Renal cortical epithelial cell (primary cell): ENCODE data around the gene MIA. TPM values are rescaled to one million over a fixed set of nuclear protein-coding genes. Genes with fewer than 3 reads are reported as not detected.
"Not testable (repeated sequence)": the region's sequence is repeated elsewhere in the genome, so short reads cannot be mapped to it uniquely, and the experiment has no call there.

Experiments used
- DNase-seq: peaks from one replicate; pipeline ENCODE4 v3.0.0-alpha.2; 2011; ENCODE audit warnings: low read depth
- total RNA-seq: library from RNA; depleted of rRNA; stranded (reverse); fragments of >200 nt; gene quantifications from 2 replicates; pipeline ENCODE4 v1.2.3, GENCODE V29; 2014

MIA gene
- total RNA-seq, 1 donor from 2014 or later = not detected

DNA sequence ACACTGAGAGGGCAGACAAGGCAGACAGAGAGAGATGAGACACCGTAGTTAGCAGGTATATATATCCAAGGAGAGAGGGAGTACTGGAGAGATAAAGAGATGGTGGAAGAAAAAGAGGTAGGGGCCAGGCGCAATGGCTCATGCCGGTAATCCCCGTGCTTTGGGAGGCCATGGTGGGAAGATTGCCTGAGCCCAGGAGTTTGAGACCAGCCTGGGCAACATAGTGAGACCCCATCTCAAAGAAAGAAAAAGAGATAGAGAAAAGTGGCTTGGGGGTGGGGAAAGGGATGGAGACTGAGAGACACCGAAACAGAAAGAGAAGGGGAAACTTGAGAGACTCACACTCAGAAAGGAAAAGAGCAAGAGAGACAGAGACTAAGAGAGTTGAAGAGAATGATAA is 5.3 kb downstream of the MIA start:
- no peak for DNase-seq

DNA sequence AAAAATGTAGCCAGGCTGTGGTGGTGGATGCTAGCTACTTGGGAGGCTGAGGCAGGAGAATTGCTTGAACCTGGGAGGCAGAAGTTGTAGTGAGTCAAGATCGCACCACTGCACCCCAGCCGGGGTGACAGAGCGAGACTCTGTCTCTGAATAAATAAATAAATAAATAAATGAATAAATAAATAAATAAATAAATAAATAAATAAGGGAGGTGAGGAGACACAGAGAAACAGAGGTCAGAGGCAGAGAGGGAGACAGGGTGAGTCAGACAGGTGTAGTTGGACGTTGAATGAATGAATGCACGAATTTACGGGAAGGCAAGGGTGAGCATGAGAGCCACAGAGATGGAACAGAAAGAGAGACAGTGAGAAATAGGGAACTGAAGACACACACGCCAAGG is 5.8 kb downstream of the MIA start:
- DNase-seq = no peak

DNA sequence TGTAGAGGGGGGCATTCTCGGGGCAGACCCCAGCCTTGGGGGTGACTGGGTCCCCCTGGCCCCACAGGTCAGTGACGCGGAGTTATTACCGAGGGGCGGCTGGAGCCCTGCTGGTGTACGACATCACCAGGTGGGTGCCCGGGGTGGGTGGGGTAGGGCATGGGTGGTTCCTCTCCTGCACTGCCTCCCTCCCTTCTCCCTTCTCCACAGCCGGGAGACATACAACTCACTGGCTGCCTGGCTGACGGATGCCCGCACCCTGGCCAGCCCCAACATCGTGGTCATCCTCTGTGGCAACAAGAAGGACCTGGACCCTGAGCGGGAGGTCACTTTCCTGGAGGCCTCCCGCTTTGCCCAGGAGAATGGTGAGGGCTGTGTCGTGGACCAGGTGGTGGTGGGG is 8.4 kb downstream of the MIA start:
- no peak for DNase-seq

DNA sequence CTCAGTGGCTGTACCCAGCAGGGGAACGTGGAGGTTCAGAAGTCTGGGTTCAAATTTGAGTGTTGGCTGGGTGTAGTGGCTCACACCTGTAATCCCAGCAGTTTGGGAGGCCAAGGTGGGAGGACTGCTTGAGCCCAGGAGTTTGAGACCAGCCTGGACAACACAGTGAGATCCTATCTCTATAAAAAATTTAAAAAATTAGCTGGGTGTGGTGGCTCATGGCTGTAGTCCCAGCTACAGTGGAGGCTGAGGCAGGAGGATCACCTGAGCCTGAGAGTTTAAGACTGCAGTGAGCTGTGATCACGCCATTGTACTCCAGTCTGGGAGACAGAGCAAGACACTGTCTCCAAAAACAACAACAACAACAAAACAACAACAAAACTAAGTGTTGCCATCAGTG is 8.8 kb downstream of the MIA start:
- DNase-seq = not testable (repeated sequence)

DNA sequence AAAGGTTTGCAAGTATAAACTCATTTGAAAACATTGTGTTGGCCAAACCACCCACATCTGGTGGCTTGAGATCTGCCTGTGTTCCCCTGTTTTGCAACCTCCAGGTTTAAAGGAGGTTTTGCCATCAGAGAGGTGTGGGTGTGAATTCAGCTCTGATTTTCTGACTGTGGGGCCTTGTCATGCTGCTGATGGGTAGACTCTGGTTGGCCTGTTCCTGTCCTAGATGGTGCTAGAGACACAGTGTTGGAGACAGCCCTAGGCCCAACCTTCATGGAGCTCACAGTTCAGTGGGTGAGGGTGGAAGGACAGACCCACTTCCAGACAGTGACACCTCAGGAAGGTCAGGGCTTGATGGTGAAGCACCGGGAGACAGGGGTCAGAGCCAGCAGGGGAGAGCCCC is 10.2 kb downstream of the MIA start:
- no peak for DNase-seq

DNA sequence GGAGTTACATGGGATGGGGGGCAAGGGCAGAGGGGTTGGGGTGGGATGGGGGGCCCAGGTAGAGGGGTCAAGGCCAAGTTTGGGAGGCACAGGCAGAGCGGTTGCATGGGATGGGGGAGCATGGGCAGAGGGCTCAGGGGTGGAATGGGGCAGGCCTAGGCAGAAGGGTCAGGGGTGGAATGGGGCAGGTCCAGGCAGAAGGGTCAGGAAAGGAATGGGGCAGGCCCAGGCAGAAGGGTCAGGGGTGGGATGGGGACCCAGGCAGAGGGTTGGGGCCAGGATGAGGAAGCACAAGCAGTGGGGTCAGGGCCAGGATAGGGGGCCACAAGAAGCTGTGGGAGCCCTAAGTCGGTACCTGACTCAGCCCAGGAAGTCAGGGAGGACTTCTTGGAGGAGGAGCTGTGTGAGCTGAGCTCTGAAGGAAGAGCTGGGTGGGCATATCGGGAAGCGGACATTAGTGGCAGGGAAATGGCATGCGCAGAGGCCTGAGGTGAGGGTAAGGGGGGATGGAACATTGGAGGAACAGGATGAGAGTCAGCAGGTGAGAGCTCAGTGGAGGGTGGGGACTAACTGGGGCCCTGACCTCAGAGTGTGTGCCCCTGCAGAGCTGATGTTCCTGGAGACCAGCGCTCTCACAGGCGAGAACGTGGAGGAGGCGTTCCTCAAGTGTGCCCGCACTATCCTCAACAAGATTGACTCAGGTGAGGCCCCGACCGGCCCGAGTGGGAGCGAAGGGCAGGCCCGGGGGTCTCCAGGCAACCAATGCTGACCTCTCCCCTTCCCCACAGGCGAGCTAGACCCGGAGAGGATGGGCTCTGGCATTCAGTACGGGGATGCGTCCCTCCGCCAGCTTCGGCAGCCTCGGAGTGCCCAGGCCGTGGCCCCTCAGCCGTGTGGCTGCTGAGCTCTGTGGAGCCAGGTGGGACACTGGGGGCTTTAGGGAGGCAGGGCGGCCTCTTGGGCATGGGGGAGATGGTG is 11.0 kb downstream of the MIA start:
- DNase-seq = no peak

DNA sequence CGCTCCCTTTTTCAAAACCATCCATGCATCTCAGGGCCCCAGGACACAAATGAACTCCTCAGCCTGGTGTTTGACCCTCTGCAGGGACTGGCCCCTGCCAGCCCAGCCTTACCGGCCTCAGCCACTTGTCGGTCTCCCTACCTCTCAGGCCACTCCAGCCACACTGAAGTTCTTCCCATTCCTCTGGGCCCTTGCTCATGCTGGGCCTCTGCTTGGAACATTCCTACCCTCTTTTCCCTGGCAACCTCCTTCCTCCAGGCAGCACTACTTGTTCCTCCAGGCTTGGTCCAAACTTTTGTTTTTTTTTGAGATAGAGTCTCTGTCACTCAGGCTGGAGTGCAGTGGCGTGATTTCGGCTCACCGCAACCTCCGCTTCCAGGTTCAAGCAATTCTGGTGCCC is 16.0 kb downstream of the MIA start:
- no peak for DNase-seq

DNA sequence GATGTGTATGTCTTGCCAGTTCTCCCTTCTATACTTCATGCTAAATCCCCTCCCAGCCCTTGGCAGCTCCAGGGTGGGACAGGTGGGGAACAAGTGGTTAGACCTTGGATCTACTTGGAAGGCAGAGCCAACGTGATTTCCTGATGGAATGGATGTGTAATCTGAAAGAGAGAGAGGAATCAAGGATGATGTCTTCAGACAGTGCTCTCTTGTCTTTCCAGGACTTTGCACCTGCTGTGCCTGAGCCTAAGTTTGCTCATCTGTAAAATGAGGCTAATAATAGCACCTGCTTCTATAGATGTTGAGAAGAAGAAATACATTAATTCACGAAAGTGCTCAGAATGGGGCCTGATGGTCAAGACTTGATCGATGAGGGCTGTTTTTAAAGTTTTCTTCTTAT is 16.7 kb downstream of the MIA start:
- DNase-seq = no peak

DNA sequence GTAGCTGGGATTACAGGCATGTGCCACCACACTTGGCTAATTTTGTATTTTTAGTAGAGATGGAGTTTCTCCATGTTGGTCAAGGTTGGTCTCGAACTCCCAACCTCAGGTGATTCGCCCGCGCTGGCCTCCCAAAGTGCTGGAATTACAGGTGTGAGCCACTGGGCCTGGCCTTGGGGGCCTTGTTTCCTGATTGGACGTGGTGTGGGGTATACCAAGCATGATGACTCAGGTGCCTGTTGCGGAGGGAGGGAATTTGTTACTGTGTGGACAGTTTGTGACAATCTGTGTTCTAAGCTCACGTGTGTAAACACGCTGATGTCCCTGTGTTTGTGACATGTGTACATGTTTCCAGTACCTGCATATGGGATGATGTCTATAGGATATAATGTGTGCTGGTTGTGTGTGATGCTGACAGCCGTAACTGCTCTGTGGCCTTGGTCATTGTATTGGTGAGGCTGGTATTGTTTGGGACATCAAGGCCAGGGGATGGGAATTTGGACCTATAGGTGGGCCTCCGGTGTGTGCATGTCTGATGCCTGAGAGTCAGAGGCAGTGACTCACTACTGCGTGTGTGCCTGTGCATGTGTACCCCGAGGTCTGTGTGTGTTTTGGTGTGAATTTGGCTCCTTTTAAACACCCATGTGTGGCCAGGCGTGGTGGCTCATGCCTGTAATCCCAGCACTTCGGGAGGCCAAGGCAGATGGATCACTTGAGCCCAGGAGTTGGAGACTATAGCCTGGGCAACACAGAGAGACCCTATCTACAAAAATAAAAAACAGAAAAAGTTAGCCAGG is 22.0 kb downstream of the MIA start:
- no peak for DNase-seq

DNA sequence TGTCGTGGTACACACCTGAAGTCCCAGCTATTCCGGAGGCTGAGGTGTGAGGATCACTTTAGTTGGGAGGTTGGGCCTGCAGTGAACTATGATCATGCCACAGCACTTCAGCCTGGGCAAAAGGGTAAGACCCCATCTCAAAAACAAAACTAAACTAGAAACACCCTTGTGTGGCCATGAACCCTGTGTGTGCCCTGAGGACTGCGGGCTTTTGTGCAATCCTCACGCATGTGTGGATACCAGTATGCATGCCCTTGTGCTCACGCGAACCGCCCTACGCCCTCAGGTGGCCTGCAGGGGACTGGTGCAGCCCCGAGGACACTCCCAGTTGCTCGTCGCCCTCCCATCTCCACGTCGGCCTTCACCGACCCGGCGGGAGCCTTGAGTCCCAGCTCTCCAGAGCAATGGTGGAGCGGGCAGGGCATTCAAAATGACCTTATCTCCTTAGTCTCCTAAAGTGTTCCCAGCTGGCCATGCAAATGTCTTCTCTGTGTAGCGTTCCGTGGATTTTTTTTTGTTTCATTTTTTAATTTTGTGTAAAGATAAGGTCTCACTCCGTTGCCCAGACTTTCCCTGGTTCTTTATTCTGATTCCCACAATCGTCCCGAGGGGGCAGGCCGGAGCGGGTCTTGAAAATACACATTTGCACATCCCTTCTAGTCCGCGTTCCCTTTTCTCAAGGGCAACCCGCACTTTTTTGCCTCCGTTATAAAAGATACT is 22.8 kb downstream of the MIA start:
- peak; percentile 53 for DNase-seq

DNA sequence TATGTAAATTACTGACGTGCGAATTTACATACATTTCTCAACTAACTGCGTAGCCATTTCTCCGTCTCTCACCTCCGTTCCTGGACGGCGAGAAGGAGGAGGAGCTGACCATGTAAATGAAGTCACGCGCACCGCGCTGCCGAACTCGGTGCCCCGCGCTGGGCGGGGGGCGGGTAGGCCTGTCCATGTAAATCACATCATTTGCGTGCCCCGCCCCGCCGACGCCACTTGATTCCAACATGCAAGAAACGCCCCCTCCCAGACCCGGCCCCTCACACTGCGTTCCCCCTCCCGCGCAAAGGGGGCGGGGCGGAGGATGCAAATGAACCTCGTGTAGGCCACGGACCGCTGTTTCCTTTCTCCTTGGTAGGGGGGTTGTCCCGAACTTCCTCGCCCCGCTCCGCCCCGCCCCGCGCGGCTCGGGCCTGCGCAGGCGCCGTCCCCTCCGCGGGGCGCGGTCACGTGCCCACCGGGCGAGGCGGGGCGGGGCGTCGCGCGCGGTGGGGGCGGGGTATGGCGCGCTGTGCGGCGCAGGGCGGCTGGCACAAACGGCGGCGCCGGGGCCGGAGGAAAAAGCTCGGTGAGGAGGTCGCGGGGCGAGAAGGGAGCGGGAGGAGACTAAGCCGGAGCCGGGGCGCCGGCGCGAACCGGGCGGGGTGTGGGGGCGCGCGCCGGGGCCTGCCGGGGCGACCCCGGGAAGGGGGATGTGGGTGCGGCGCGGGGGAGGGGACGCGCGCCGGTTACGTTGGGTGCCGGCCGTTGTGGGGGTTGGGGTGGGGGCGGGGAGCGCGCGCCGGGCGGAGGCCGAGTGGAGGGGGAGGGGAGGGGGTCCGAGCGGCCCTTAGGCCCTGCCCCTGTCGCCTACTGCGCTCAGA is 23.6 kb downstream of the MIA start, which contains the start of gene EGLN2:
EGLN2 (plus strand) TSS at position 509 of the 875 bp plus-strand sequence. CDS start 1,382 bp downstream, outside the sequence.
- peak; percentile 96 for DNase-seq

DNA sequence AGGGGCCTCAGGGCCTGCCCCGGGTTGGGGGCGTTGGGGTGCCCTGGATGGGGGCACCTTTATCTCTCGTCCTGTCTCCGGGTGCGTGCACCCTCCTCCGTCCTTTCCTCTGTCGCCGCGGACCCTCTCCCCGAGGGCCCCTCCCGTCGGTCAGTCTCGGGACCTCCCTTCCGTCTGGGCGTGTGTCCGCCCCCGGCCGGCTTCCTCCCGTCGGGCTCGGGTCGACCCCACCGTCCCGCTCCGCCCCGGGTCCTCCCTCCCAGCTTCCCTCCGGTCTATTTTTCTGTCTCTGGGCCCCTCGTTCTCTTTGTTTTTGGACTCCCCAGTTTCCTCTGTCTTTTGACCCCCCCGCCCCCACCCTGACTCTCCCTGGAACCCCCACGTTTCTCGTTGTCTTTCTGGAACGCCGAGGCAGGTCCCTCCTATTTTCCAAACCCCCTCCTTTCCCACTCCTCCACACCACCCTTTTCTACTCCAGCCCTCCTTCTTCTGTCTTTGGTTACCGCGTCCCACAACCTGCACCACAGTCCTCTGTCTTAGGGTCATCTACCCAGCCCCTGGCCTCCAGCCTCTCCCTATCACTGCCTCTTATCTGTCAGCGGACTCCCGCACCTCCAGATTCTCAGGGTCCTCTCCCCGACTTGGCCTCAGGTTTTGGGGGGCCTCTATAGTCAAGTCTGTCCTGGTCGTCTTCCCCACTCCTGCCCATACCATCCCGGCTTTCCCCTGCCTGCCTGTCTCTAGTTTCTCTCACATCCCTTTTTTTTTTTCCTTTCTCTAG is 24.4 kb downstream of the MIA start:
- DNase-seq = no peak

DNA sequence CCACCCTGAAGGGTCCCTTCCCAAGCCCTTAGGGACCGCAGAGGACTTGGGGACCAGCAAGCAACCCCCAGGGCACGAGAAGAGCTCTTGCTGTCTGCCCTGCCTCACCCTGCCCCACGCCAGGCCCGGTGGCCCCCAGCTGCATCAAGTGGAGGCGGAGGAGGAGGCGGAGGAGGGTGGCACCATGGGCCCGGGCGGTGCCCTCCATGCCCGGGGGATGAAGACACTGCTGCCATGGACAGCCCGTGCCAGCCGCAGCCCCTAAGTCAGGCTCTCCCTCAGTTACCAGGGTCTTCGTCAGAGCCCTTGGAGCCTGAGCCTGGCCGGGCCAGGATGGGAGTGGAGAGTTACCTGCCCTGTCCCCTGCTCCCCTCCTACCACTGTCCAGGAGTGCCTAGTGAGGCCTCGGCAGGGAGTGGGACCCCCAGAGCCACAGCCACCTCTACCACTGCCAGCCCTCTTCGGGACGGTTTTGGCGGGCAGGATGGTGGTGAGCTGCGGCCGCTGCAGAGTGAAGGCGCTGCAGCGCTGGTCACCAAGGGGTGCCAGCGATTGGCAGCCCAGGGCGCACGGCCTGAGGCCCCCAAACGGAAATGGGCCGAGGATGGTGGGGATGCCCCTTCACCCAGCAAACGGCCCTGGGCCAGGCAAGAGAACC is 25.1 kb downstream of the MIA start:
- no peak for DNase-seq

DNA sequence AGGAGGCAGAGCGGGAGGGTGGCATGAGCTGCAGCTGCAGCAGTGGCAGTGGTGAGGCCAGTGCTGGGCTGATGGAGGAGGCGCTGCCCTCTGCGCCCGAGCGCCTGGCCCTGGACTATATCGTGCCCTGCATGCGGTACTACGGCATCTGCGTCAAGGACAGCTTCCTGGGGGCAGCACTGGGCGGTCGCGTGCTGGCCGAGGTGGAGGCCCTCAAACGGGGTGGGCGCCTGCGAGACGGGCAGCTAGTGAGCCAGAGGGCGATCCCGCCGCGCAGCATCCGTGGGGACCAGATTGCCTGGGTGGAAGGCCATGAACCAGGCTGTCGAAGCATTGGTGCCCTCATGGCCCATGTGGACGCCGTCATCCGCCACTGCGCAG is 25.7 kb downstream of the MIA start:
- DNase-seq = no peak

DNA sequence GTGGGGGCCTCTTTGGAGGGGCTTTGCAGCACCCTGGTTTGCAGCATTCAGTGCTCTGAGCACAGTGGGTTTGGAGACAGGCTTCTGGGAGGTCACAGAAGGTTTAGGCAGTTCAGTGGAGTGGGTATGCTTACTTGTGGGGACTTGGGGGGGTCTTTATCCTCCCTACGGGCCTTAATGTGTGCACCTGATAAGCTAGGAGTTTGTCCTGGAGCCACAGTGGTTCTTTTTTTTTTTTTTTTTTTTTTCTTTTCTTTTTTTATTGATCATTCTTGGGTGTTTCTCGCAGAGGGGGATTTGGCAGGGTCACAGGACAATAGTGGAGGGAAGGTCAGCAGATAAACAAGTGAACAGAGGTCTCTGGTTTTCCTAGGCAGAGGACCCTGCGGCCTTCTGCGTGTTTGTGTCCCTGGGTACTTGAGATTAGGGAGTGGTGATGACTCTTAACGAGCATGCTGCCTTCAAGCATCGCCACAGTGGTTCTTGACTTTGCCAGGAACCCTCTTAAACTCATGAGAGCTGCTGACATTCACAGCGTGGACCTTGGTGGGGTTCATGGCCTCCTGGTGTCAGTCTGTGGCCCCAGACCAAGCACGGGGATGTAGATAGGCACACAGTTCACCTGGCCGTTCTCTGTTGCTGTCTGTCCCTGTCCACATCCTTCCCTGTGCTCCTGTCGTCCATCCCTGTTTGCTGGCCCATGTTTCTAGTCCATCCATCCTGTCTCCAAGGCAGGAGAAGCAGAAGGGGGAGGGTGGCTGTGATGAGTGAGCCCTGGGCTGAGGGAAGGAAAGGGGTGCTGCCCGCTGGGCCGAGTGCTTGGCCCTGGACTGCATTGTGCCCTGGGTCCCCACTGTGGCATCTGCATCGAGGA is 26.3 kb downstream of the MIA start:
- no peak for DNase-seq

DNA sequence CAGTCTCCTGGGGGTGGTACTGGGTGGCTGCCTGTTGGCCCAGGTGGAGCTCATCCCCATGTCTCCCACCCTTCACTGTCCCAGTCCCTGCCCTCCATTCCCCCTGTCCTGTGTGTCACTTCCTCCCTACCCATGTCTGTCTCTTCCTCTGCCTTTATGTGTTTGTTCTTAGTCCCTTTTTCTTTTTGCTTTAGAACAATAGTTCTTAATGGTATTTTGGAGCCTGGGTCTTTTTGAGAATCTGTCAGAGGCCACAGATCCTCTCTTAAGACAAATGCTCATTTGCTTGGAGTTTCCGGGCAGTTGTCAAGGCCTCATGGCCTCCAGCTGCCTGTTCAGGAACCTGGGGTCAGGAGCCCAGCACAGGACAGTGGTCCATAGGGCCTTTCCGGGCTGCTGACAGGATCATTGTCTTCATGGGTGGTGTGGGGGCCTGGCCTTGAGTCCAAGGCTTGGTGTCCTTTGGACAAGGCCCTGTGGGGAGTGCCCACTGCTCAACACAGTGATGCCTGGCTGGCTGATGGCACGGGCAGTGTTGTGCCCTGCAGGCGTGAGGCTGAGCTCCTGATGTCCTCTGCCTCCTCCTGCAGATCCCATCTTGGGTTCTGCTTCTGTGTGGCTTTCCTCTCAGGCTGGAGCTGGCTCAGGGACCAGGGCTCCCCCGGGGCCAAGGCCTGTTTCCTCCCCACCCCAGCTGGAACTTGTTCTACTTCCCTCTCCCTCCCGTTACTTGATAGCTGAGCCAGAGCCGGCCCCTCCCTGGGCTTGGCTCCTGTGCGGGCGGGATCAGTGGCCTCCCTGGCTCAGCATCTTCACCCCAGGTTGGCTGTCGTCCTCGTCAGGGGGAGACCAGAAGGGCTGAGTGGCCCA is 27.2 kb downstream of the MIA start:
- no peak for DNase-seq

DNA sequence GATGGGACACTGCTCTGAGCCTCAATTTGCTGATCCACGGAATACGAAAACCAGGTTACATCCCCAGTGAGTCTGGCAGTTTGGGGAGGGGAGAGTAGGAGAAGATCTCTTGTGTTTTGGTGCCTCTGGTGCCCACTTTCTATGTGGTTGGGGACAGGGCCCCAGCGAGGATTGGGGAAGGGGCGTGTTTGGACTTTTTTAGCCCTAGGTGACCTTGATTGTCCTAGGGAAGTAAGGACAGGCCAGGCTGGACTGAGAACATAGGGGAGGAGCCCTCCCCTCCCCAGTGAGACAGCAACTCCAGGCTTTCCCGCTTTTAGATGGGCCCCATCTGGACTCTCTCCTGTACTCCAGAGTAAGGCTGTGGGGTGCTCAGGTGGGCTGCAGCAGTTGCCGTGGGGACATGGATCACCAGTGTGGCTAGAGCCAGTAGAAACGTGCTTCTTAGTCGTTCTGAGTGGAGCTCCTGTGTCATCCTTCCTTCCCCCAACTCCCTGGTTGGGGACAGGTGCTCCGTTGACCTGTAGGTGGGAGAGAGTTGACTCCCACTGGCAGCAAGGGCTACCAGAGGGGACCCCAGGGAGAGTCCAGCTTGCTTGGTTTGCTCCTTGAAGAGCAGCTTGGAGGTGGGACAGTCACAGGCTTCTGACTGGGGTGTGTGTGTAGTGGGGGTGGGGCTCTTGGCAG is 28.0 kb downstream of the MIA start:
- no peak for DNase-seq
